ENCODE results near the gene IKZF2.

GRCh38 chr2:212990697-212991096, 160.7 kb downstream of the IKZF2 start:
- TF ChIP-seq, protein P1, sequence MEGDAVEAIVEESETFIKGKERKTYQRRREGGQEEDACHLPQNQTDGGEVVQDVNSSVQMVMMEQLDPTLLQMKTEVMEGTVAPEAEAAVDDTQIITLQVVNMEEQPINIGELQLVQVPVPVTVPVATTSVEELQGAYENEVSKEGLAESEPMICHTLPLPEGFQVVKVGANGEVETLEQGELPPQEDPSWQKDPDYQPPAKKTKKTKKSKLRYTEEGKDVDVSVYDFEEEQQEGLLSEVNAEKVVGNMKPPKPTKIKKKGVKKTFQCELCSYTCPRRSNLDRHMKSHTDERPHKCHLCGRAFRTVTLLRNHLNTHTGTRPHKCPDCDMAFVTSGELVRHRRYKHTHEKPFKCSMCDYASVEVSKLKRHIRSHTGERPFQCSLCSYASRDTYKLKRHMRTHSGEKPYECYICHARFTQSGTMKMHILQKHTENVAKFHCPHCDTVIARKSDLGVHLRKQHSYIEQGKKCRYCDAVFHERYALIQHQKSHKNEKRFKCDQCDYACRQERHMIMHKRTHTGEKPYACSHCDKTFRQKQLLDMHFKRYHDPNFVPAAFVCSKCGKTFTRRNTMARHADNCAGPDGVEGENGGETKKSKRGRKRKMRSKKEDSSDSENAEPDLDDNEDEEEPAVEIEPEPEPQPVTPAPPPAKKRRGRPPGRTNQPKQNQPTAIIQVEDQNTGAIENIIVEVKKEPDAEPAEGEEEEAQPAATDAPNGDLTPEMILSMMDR (IDR thresholded peaks at IDR 0.05; ENCODE audit: low read length): no peak
- TF ChIP-seq EZH2phosphoT487 (IDR thresholded peaks at IDR 0.05; ENCODE audit: low read length) (no peak), EZH2 (optimal IDR thresholded peaks at IDR 0.05; ENCODE audit: low read depth, low read length) (no peak)

All from MM.1S (cell line).